Measurements from ENCODE around the gene PDCD4. TPM values are rescaled to one million over a fixed set of nuclear protein-coding genes. Genes with fewer than 3 reads are reported as not detected.

PDCD4 gene
- total RNA-seq, 2 donors from 2014 or later = 22.1 to 22.6 TPM

- no peak for DNase-seq (ENCODE audit: low spot score)
- H3K4me3 ChIP-seq = no peak overlapping the region
- H3K9me3 ChIP-seq = no peaks in the 10 kb centered on the region
- peaks cover 0 to 53% of the 10 kb centered on the region in 2 donors for H3K4me1 ChIP-seq
- H3K36me3 ChIP-seq = no peaks in the 10 kb centered on the region
- TF ChIP-seq, protein P1, sequence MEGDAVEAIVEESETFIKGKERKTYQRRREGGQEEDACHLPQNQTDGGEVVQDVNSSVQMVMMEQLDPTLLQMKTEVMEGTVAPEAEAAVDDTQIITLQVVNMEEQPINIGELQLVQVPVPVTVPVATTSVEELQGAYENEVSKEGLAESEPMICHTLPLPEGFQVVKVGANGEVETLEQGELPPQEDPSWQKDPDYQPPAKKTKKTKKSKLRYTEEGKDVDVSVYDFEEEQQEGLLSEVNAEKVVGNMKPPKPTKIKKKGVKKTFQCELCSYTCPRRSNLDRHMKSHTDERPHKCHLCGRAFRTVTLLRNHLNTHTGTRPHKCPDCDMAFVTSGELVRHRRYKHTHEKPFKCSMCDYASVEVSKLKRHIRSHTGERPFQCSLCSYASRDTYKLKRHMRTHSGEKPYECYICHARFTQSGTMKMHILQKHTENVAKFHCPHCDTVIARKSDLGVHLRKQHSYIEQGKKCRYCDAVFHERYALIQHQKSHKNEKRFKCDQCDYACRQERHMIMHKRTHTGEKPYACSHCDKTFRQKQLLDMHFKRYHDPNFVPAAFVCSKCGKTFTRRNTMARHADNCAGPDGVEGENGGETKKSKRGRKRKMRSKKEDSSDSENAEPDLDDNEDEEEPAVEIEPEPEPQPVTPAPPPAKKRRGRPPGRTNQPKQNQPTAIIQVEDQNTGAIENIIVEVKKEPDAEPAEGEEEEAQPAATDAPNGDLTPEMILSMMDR (IDR thresholded peaks at IDR 0.05) = no peak
- peak overlapping the region; percentile 57 to 71 for H3K27ac ChIP-seq
- no peaks in the 10 kb centered on the region for H3K27me3 ChIP-seq
These were observed 11.0 kb upstream of the PDCD4 start for GRCh38 chr10:110860576-110861241.

DNA sequence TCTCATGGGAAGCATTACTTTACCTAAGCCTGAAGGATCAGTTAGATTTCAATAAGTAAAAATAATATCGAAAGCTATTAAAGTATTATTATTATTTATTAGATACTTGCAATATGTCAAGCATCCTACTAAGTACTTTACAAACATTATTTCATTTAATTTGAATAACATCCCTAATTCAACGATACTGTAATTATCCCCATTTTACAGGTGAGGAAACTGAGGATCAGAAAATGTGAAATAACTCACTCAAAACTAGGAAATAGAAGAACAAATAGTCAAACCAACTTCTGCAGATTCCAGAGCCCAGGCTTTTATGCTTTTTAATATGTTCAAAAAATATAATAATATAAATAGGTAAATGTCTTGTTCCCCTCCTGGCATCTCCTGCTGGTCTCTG lies 10.3 kb upstream of the PDCD4 start:
- no peak for DNase-seq (ENCODE audit: low spot score)
- TF ChIP-seq, protein P1 (IDR thresholded peaks at IDR 0.05) = no peak
- Histone ChIP-seq H3K4me3 (no peak overlapping the region), H3K9me3 (no peaks in the 10 kb centered on the region), H3K36me3 (no peaks in the 10 kb centered on the region), H3K27ac (no peak overlapping the region), H3K27me3 (no peaks in the 10 kb centered on the region), H3K4me1 (peaks cover 0 to 59% of the 10 kb centered on the region in 2 donors)

DNA sequence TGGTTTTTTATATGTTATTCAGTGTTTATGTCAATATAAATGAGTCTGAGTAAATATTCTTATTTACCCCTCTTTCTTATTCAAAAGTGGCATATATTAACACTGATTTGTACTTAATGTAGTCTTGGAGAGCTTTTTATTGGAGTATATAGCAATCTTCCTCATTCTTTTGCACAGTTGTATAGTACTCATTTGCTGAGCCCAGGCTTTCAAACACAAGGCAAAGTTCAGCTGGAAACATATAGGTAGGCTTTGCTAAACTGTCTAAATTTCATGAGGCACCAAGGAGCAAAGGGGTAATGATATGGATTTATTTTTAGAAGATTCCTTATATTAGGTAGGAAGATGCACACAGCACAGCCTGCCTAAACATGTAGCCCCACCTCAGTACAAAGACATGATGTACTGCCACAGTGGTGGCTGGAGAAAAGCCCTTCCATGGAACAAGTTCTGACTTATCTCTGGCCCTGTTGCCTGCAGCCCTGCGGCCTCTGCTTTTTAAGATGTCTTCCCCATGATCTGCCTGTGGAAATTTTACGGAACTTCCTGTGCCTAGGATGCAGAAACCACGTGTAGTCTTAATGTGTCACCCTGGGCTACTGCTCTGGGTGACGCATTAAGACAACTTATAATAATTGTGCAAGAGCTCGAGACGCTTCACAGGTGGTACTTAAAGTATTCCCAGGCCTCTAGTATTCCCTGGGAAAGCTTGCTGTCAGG lies 9.6 kb upstream of the PDCD4 start:
- Histone ChIP-seq H3K4me1 (peaks cover 0 to 59% of the 10 kb centered on the region in 2 donors), H3K9me3 (no peaks in the 10 kb centered on the region), H3K27me3 (no peaks in the 10 kb centered on the region), H3K27ac (no peak overlapping the region), H3K4me3 (no peak overlapping the region), H3K36me3 (no peaks in the 10 kb centered on the region)
- TF ChIP-seq, protein P1 (IDR thresholded peaks at IDR 0.05) = no peak
- peak; percentile 56 for DNase-seq (ENCODE audit: low spot score)

GRCh38 chr10:110862961-110863360 lies 8.8 kb upstream of the PDCD4 start:
- no peaks in the 10 kb centered on the region for H3K27me3 ChIP-seq
- no peak overlapping the region for H3K4me3 ChIP-seq
- TF ChIP-seq, protein P1 (IDR thresholded peaks at IDR 0.05) = no peak
- peaks cover 0 to 50% of the 10 kb centered on the region in 2 donors for H3K4me1 ChIP-seq
- H3K36me3 ChIP-seq = no peaks in the 10 kb centered on the region
- DNase-seq (ENCODE audit: low spot score) = no peak
- no peak overlapping the region for H3K27ac ChIP-seq
- no peaks in the 10 kb centered on the region for H3K9me3 ChIP-seq

DNA sequence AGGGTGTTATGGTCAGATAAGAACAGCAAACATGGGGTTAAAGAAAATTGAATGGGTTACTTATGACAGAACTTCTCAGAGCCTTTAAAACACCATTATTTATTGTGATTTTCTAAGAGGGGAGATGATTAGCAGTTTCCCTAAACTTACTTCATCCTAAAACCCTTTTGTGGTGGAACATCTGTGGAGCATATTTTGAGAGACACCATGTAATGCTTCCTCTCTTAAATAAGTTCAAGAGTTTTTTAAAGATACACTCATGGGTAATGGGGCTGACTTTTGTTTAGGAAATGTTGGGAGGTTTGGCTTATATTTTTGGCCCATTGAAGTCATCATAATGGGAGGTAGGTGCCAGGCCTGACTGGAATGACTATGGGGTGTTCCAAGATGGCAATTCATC lies 8.4 kb upstream of the PDCD4 start:
- Histone ChIP-seq H3K27me3 (no peaks in the 10 kb centered on the region), H3K4me3 (no peak overlapping the region), H3K9me3 (no peaks in the 10 kb centered on the region), H3K36me3 (no peaks in the 10 kb centered on the region), H3K27ac (no peak overlapping the region), H3K4me1 (peaks cover 0 to 46% of the 10 kb centered on the region in 2 donors)
- DNase-seq (ENCODE audit: low spot score) = no peak
- TF ChIP-seq, protein P1 (IDR thresholded peaks at IDR 0.05) = no peak

Measured in right atrium auricular region (tissue), 2 donors.